GM18909 (cell line): ENCODE data around the gene ZNF497.
"Not testable (repeated sequence)": the region's sequence is repeated elsewhere in the genome, so short reads cannot be mapped to it uniquely, and the experiment has no call there.

Source experiments
- ATAC-seq: cut with Tn5 transposase; IDR thresholded peaks from one replicate; pipeline ENCODE4 v1.9.1; 2021; ENCODE audit warnings: mild to moderate bottlenecking; ENCODE audit not compliant: unreplicated experiment, poor library complexity

Gene ZNF497

DNA sequence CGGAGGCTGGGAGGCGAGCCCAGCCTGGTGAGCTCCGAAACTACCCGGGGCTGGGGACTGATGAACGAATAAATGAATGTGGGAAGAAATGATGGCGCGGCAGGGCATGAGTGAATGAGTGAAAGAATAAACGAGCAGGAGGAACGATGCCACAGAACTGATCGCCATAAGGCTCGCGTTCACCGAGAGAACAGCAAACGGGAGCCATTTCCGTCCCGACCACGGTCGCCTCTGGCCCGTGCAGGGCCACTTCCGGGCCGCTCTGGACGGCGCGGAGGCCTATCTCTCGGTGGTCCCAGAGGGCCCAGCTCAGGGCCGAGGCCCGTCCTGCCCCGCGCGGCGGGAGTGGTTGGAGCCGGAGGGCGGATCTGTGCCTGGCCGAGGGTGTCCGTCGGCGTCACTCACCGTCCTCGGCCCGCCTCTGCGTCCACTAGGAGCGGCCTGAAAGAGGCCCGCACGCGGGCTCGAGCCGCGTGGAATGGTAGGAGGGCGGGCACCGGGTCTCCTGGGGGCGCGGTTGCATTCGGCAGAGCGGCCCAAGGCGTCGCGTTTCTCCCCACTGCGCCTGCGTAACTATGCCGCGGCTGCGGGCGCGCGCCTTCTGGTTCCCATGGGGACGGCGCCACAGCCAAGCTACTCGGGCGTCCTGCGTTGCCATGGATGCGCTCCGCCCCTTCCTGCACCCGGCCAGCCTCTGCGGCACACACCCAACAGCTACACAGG is at the start of gene ZNF497:
ZNF497 (minus strand) TSS at position 480 of the 723 bp plus-strand sequence. CDS start 5,116 bp downstream, outside the sequence.
- ATAC-seq: peak; percentile 82

DNA sequence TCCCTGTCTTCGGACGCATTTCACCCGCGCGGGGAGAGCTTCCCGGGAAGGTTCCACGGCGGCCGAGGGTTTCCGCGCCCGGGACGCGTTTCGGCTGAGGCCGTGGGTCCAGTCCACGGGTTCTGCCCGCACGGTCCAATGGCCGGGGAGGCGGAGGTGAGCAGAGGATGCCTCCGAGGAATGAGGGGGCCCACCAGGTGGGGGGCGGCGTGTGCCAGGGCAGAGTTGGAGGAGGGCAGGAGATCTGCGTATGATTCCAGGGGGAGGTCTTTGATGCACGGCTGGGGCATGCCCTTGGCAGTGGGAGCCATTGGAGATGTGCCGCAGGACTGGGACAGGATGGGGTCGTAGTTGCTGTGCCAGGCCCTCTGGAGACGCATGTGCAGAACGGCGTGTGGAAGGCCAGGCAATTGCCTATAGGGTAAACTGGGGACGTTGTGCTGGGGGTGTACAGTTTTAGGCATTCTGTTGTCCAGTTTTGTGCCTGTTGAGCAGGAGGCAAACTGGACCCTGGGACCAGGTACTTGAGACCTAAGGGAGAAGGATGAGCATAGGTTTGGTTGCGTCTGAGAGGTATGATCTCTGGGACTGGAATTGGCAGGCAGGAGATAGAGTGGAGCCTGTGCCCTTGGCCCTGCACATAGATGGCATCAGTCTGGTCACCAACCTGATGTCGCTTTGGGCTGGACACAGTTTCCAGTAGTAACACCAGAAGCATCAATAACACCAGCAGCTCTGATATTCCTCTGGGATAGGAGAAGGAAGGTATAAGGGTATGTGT is 46.6 kb upstream of the ZNF497 start:
- peak; percentile 17 for ATAC-seq

DNA sequence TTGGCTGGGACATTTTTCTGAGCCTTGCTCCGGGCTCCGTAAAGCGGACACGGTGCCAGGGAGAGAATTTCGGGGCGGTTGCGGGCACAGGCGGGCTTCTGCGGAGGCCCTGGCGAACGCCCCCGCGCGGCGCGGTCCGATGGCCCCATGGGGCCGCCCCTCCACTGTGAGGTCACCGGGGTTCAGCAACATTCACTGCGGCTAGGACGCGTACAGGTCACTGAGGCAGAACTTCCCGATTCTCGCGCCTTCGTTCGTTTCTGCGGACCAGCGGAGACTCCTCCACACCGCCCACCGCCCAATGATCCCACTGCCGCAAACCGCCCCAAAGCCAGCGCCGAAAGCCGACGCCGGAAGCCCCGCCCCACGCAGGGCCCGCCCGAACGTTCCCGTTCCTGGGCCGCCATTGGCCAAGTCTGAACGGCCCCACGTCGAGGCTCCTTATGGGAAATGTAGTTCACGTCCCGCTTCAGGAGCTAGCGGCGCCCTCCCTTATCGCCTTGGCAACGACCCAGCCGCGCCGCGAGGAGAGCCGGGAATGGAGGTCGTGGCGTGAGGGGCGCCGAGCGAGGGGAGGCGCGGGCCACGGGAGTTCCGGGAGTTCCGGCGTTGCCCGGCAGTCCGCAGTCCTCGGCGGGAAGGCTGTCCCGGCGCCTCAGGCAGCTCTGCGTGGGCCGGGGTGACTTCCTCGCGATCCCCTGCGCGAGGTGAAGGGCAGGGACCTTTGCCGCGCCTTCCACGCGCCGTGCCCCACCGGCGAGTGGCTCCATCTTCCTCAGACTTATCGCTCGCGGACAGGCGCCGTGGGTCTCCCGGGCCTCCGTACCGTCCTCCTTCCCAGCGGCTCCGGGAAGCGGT is 45.8 kb upstream of the ZNF497 start, which contains the start of gene ZNF584:
ZNF584 (plus strand) TSS at position 498 of the 858 bp plus-strand sequence. CDS start 499 bp downstream, outside the sequence.
- ATAC-seq: peak; percentile 92

DNA sequence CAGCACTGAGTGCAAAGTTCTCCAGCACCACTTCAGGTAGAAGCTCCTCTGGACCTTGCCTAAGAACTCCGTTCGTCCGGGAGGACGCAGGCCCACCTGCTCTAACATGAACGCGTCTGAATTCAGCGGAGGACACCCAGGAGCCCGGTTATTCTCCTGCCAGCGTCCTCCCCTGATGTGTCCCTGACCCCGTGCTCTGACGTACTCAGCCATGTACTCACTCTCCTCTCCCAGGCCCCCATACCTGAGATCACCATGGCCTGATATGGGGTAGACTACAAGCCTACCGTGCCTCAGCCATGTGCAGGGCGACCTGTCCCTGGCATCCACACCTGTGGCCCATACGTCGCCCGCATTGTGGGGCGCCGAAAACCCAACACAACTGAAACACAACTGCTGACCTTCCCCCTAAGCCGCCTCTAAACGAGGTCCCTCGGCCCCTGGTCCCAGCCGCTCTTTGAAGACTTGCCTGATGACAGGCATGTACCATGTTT is 45.2 kb upstream of the ZNF497 start:
- ATAC-seq: peak; percentile 4

DNA sequence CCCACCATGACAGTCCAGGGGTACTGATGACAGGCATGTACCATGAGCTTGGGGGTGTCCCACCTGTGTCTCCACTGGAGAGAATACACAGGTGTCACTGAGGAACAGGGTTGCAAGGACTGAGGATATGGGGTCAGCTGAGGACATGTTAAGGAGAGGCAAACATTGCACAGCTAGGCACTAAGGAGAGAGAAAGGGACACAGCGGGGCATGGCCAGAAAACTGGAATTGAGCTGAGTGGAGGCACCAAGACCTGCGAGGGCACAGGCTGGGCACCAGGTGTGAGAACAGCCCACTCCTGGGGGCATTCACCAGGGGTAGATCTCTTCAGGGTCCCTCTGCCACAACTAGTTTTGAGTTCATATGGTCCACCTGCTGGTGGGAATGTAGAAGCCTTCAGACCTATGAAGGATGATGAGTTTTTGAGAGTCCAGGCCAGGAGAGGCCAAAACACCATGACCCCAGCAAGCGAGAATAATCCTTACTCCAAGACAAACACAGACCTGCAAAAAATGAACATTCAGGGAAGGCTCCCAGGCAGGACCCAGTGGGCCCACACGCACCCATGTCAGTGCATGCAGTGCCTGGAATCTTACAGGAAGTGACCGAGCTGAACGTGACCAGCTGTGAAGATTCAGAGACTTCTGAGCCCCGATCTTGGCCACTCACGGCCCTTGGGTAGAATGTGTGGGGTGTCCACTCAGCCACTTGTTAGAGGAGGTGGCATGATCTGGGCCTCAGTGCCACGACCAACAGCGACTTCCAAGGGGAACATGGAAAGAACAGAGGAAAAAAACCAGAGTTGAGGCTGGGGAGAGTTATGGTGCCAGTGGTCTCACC is 44.5 kb upstream of the ZNF497 start:
- no peak for ATAC-seq

DNA sequence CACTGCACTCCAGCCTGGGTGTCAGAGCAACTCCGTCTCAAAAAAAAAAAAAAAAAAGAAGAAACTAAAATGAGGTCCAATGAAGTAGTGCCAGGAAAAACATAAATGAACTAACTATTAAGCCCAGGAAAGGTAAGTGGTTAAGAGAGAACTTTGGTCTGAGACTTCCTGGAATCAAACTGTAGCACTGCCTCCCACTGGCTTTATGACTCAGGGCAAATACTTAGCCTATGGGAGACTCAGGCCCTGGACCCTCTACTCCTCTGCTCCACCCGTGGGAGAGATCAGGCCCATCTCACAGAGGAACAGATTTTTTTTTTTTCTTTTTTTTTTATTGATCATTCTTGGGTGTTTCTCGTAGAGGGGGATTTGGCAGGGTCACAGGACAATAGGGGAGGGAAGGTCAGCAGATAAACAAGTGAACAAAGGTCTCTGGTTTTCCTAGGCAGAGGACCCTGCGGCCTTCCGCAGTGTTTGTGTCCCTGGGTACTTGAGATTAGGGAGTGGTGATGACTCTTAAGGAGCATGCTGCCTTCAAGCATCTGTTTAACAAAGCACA is 41.4 kb upstream of the ZNF497 start:
- ATAC-seq: not testable (repeated sequence)

DNA sequence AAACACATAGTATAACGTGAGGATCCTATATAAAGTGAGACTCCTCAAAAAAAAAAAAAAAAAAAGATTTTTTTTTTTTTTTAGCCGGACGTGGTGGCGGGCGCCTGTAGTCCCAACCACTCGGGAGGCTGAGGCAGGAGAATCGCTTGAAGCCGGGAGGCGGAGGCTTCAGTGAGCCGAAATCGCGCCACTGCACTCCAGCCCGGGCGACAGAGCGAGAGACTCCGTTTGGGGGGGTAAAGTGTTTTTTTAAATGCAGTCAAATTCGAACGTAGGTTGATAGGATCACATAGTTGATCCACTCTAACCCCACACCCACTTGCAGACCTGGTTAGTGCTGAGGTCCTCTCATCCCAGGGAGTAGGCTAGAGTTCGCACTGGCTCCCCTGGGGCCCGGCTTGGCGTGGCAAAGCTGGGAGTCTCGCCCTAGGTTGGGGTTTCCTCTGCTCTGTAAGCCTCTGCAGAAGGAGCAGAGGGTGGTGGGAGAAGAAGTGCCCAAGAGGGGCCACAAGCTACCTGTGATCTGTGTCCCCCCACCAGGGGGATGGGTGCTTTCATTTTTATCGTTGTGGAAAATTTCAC is 39.4 kb upstream of the ZNF497 start:
- no peak for ATAC-seq

DNA sequence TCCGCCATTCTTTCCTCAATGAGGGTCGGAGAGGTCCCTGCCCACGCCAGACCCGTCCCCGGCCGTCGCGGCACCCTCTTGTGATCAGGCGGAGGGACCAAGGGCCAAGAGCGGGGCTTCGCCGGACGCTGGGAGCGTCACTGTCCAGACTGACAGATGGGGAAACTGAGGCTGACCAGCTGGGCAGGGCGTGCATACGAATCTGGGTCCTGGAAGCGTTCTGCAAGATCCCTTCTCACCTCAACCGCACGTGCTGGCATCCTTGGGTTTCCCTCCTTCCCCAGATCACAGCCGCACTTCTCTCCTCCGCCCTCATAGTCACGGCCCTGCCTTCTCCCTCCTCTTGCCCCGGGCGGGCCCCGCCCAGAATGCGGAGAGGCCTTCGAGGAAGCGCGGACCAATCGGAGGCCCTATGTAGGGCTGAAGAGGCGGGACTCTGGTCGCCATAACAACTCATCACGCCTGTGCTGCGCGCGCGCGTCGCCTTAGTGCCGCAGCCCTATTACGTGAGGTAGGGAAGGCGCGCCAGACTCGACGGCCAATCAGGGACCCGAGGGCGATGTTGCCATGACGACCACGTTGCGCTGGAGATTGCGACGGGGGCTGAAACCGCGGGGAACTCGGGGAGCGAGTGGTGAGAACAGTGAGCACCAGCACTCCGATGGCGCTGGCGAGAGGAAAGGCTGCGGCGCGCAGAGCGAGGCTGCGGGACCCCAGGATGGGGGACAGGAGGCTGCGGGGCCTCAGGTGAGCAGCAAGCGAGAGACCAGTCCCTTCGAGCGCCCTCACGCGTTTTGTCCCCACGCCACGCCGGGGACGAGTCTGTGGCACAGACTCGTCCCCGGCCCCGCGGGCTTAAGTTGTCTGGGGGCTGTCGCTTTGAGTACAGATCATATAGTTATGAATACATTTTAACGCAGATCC is 38.6 kb upstream of the ZNF497 start:
- peak; percentile 98 for ATAC-seq

DNA sequence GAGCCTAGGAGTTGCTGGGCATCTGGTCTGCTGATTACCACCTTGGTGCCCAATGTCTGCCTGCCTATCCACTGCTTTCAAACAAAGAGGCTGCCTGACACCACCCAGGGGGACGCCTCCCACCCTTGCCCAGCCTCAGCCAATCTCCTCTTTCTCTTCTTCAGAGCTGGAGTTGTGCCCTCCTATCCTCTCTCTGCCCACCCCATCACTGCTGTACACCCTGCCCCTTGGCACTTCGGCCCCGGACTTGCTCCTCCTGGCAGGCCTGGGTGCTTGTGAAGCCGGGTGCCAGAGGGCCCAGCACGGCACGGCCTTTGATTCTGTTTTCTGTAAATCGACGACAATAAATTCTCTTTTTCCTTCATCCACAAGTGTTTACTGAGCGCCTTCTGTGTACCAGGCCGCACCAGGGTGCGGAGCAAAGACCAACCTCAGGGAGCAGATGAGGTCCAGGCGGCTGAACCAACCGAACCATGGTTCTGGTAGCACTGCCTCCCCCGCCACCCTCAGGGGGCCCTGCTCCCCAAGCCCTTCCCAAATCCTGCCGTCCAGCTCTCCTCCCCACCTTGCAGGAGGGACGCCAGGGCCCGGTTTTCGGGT is 37.9 kb upstream of the ZNF497 start:
- ATAC-seq: no peak

DNA sequence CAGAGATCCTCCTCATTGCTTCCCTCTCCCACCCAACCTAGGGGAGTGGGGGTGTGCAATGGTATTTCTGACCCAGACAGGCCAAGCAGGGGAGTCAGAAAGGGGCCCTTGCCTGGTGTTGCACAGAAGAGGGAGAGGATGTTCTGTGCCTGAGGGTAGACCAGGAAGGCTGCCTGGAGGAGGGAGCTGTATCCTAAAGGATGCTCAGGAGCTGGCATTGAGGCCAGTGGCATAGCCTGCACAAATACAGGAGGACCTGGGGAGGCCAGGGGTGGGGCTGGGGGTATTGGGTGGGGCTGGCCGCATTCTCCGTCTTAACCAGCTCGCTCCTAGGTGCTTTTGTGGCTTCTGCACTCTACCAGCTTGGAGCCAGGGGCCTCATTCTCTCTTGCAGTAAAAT is 37.4 kb upstream of the ZNF497 start:
- no peak for ATAC-seq

DNA sequence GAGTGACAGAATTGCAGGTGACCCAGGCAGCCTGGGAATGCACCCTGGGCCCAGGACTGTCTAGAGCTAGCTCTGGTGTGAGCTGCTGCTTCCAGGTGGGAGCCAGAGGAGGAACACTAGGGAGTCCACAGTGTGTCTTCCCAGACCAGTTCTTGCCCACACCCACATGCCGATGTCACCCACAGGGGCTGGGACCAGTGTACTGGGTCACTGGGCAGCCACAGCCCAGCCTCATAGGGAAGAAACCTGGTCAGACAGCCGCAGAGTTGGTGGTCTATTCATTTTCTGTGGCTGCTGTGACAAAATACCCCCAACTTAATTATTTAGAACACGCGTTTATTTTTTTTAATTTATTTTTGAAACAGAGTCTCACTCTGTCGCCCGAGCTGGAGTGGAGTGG is 36.0 kb upstream of the ZNF497 start:
- no peak for ATAC-seq

DNA sequence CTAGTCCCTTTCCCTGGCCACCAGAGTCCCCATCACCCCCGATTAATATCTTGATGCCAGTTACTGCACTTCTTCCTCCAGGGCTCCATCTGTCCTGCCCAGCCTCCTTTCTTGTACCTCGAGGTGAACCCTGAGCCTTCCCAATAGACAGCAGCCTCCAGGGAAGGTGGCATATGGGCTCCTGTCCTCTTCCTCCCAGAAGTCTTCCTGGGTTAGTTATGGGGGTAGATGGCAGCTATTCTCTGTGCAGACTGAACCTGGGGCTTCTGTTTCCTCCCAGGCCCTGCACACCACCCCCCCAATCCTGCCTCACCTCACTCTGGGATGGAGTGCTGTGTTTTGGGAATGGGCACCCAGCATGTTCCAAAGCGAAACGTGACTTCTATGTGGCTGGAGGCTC is 35.5 kb upstream of the ZNF497 start:
- no peak for ATAC-seq

DNA sequence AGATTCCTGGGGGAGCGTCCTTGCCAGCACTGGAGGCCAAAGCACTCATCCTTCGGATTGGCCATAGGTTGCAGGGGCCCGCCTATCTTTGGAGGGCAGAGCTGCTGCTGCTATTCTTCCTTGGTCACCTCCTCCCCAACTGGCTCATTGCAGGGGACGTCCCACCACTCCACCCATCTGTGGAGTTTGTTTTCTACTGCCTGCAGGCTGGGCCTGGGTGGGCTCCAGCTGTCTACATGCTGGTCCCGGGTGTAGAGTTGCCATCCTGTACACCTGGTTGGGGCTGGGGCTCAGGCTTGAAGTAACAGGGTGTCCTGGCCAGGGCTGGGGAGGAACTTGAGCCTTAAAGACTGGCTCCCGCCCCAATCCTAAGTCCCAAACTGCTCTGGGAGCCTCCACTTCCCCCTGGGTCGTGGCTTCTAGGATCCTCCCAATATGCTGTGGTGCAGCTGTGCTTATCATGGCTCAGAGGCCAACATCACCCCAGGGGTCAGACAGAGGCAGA is 35.0 kb upstream of the ZNF497 start:
- no peak for ATAC-seq

DNA sequence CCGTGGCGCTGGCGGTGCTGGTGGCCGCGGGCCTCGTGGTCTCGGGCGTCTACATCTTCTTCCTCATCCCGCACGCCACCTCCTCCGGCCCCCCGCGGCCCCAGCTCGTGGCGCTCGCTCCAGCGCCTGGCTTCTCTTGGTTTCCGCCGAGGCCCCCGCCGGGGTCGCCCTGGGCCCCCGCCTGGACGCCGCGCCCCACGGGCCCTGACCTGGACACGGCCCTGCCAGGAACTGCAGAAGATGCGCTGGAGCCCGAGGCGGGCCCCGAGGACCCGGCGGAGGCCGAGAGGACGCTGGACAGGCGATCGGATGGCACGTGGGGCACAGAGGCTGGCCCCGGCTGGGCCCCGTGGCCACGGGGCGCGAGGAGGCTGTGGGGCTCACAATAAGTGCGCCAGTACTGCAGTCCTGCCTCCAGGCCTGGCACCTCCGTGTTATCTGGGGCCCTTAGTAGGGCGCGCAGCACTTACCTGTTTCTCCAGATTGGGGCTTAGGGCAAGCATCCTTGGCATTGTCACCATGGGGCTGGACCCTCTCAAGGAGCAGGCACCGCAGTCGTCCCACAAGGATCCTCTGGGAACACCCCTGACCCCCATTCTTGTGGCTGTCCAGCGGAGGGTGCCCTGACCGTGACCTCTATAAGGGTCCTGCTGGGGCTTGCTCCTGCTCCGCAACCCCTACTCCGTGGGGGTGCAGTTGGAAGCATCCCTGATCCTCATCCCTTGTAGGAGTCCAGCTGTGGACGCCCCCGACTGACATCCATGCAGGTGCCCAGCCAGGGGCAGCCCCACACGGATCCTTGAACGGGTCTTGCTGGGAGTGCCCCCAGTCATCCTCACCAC is 34.4 kb upstream of the ZNF497 start:
- no peak for ATAC-seq

DNA sequence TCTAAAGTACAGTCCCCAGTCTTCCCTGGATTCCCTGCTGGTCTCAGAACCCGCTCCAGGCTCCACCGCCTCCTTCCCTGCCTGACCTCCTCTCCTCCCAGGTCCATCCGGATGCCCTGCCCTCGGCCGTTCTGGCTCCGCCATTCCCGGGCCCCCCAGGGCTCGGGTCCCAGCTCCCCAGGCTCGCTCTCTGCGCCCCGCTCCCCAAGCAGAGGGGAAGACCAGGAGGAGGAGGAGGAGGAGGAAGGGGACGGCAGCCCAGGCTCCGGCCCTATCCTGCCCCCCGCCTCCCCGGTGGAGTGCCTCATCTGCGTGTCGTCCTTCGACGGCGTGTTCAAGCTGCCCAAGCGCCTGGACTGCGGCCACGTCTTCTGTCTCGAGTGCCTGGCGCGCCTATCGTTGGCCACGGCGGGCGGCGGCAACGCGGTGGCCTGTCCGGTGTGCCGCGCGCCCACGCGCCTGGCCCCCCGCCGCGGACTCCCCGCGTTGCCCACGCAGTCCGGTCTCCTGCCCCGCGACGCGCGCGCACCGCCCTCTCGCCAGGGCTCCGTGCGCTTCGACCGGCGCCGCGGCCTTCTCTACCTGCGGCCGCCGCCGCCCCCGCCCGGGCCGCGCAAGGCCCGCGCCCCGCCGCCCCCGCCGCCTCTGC is 33.6 kb upstream of the ZNF497 start:
- no peak for ATAC-seq
